HUDEP-2 (cell line): ENCODE measurements around the gene ZC3H10.
"Not testable (repeated sequence)": the region's sequence is repeated elsewhere in the genome, so short reads cannot be mapped to it uniquely, and the experiment has no call there.

Experiments
- DNase-seq, 76 experiments: peaks; one replicate each; lab custom pipeline; 2025; ENCODE audit not compliant: unreplicated experiment in 76 of 76; lab: John Stamatoyannopoulos, UW

Gene ZC3H10

DNA sequence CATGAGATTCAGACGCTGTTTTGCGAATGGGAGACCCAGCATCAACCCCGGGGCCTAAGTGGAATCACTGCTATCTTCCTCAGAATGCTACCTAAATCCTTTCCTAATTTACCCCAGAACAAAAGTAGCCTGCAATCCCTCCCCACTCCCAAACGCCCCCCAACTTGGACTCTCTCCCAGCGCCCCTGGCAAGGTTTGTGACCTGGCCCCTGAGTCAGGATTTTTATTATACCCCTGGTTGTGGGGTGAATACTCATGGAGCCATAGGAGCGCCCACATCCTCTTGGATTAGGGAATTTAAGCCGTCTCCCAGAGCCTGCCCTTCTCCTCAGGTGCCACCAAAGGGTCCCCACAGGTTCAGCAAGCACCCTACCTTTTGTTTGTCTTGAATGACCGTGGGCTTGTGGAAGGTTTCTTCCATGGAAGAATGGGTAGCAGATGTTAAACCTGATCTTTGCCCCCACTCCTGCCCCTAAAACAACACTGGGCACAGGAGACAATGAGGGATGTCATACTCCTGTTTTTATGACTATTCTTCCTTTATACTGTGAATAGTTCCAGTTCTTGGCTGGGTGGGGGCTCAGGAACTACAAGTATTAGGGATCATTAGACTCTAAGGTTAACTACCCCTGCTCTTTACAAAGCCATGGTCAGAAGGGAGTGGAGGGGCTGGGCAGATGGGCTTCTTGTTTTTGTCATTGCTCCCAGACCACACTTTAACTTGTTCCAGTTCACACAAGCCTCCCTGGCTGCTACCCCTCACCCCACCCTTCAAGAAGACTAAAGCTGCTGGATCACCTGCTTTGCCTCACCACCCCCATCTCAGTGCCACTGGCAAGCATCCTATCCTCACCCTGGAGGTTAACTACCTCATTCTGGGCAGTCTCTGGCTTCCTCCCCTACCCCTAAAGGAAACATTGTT, 35.0 kb downstream of the ZC3H10 start:
- peak in 8 of 76 experiments; percentile 9 to 44 (median 18) for DNase-seq

DNA sequence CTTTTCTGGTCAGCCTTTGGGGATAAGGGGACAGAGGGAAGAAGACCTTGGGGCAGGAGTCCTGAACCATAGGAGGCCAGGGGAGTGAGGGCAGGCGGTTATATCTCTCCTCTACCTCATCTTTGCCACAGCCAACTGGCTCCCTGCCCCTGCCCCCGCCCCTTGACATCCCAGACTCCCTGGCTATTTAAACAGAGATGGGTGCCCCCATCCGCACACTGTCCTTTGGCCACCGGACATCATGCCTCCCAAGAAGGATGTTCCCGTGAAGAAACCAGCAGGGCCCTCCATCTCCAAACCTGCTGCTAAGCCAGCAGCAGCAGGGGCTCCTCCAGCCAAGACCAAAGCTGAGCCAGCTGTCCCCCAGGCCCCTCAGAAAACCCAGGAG, 35.6 kb downstream of the ZC3H10 start:
- DNase-seq = peak in 4 of 76 experiments; percentile 15 to 29 (median 23)

GRCh38 chr12:56154246-56154771, 36.2 kb downstream of the ZC3H10 start:
- peak in 2 of 76 experiments; percentile 4 to 21 for DNase-seq

GRCh38 chr12:56154818-56155217, 36.8 kb downstream of the ZC3H10 start:
- DNase-seq = no peak

DNA sequence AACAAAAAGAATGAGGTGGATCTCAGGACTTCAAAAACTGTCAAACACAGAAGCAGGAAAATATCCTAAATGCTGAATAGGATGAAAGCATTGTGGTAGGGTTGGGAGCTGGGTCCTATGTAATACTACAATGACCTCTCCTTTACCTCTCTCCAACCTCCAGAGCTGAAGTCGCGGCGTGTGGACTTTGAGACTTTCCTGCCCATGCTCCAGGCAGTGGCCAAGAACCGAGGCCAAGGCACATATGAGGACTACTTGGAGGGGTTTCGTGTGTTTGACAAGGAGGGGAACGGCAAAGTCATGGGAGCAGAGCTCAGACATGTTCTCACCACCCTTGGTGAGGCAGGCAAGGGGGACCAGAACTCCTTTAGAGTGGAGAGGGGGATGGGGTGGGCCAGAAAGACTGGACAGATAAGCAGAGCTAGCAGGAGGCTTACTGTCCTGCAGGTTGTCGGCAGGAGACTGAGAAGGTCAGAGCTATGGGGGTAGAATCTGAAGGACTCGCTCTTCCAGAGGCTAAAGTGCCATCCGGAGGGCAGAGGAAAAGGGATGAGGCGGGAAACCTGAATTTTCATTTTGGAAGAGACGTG, 37.3 kb downstream of the ZC3H10 start:
- no peak for DNase-seq

GRCh38 chr12:56156464-56157200, 38.6 kb downstream of the ZC3H10 start:
- not testable (repeated sequence) for DNase-seq

DNA sequence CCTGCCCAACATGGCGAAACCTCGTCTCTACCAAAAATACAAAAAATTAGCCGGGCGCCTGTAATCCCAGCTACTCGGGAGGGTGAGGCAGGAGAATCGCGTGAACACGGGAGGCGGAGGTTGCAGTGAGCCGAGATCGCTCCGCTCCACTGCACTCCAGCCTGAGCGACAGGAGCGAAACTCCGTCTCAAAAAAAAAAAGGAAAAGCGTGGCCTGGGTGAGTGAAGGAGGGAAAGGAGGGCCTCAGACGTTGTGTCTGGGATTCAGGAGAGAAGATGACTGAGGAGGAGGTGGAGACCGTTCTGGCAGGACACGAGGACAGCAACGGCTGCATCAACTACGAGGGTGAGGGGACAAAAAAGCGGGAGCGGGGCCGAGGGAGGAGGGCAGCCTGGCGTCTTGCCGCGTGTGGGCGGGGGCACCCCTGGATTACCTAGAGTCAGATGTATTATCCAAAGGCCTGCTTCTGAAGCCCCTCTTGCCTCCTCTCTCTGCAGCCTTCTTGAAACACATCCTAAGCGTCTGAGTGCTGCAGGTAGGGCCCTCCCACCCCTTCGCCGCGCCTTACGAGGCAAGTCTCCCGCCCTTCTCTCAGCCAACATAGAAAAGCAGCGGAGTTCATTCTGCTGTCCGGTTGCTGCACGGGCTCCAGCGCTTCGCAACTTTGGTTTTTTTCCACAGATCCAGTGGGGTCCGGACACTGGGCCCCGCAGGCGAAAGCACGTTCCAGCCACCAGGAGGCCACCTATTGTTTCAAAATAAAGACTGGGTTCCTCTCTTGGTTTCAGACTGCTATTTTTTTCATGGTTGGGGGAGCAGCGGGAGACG, 39.3 kb downstream of the ZC3H10 start:
- peak in 47 of 76 experiments; percentile 4 to 70 (median 45) for DNase-seq

DNA sequence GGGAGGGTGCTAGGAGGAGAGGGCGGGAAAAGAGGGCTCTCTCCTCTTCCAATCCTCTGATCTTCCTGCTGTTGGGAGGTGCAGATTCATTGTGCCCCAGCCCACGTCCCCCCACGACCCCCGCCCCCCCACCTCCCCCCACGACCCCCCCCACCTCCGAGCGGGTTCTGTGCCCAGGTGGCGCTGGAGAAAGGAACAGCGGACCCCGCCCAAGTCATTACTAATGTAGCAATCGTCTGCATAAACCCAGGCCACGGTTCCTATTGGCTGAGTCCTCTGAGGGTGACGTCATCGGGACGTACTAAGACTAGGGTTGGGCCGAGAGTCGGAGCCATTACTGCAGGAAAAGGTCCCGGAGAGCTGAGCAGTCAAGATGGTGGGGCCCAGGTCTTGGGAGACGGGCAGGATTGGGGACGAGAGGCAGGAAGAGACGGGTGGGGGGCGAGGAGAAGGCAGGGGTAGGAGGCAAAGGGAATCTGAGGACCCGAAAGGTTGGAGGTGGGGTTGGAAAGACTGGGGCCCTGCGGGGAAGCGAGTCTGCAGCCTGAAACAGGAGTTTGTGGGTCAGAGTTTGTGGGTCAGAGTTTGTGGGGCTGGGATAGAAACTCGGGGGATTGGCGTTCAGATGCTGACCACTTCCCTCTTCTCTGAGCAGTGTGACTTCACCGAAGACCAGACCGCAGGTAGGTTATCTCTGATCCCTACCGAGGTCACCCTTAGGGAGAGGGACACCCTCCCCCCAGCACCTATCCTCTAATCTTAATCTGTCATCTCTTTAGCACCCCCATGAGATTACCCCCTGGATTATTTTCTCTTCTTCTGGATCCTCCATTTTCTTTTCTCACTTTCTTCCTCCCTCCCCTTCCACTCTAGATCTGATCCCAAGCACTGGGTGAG, 40.2 kb downstream of the ZC3H10 start, which contains the start of gene MYL6:
TSS of gene MYL6 (plus strand) at position 331 of the 897 bp plus-strand sequence. CDS start at position 374, 43 bp downstream.
- DNase-seq = peak in 75 of 76 experiments; percentile 8 to 95 (median 87)

DNA sequence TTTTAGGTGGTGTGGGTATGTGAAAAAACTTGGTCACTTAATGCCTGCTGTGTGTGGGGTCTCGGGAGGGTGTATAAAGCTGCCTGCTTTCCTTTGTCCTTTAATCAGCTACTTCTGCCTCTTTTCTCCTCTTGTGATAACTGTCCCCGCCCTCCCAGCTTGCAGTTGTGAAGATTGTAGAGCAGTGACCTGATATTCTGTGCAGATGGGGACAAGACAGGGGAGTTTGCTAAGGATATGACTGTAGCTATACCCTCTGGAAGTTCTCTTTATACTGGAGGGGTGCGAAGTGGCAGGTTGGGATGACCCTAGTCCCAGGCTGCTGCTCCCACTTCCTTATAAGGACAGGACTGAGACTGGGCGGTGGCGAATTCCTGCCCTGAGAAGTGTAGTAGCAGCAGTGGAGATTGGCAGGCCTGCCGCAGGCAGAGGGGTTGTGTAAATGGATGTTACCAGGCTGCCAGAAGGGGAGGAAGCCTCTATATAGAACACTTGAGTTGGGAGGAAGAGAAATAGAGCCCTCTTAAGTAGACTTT, 40.9 kb downstream of the ZC3H10 start:
- DNase-seq = peak in 51 of 76 experiments; percentile 7 to 67 (median 41)

DNA sequence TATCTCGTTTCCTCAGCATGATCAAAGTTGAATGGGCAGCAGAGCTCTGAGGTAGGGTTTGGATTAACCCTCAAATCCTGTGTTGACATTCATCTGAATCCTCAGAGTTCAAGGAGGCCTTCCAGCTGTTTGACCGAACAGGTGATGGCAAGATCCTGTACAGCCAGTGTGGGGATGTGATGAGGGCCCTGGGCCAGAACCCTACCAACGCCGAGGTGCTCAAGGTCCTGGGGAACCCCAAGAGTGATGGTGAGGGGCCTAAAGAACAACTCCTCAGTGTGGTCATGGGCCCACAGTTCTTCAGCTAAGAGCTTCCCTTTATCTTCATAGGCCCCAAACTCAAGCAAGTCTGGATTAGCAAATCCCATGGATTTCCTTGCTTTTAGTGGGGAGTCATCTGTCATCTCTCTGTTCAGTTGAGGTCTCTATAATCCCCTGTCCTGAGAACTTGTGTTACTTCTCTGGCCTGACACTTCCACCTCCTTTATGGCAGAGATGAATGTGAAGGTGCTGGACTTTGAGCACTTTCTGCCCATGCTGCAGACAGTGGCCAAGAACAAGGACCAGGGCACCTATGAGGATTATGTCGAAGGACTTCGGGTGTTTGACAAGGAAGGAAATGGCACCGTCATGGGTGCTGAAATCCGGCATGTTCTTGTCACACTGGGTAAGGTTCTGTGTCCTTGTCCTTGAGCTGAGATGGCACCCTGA, 41.6 kb downstream of the ZC3H10 start:
- DNase-seq = no peak

DNA sequence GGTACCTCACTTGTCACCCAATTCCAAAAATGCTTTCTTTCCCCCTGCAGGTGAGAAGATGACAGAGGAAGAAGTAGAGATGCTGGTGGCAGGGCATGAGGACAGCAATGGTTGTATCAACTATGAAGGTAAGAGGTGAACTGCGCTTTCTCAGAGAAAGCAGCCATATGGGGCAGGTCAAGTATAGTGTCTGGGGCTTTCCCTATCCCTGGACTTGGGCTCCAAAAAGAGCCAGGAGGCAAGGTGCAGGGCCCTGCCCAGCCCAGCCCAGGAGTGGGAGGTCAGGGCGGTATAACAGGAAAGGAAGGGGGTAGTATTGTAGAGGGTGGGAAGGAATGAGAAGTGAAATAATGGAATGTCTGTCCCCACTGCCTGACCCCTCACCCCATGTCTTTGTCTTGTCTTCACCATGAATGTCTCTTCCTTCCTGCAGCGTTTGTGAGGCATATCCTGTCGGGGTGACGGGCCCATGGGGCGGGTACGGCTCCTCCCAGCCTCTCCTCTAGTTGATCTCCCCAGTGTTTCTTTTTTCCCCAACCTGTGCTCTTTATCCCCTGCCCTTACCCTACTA, 42.2 kb downstream of the ZC3H10 start:
- no peak for DNase-seq

DNA sequence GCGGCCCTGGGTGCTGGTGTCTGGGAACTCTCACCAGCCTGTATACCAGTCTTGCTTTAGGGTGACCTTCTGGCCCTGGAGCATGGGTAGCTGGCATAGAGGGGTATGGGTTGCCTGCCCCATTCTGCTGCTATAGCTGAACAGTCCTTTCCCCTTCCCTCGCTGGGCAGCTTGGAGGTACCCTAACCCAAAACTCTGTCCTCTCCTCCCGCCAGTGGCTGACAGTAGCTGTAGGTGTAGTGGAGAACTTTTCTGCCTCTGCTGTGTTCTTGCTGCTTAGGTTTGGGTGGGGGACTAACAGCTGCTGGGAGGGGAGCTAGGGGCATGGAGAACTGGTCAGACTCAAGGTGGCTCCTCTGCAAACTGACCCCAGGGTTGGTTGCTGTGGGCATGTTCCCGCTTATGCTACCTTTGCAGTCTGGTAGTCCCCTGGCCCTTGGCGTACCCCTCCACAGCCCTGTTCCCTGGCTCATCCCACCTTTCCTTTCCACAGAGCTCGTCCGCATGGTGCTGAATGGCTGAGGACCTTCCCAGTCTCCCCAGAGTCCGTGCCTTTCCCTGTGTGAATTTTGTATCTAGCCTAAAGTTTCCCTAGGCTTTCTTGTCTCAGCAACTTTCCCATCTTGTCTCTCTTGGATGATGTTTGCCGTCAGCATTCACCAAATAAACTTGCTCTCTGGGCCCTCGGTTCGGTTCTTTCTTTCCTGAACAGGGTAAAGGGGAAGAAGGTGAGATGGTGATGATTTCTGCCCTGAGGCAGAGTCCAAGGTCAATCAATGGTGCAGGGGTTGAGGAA, 43.0 kb downstream of the ZC3H10 start:
- DNase-seq = no peak

GRCh38 chr12:56161690-56162351, 43.8 kb downstream of the ZC3H10 start:
- DNase-seq = no peak

- no peak for DNase-seq
These were observed 44.6 kb downstream of the ZC3H10 start for GRCh38 chr12:56162468-56163290.

DNA sequence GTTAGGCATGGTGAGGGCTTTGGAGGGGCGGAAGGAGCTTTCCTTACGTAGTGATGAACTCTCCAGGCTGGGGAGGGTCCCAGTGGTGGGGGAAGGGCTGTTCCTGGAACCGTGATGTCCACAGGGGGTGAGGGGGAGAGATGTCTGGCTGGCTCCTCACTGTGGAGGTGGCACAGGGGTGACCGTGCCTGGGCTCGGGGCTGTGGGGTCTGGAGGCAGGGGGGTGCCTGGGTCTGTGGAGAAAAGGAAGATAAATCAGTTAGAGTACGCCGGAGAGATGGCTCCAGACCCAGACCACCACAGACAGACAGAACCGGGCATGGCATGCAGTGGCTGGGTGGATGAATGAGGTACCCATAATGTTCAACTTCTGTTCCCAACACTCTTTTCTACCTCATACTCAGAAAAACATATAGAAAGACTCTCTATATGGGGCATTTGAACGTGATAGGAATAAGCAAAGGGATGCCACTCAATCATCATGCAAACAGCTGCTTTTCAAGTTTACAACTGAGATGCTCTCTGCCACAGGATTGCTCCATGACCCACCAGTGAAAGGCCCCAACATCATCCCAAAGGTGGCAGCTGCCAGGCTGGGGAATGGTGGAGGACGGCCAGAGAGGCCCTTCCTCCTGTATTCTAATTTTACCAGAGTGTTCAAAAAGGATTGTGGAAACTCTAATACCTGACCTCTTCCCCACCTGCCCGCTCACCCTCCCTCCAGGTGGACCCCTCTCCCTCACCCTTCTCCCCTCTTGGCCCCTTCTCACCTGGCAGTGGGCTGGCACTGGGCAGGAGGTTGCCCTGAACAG, 45.7 kb downstream of the ZC3H10 start:
- no peak for DNase-seq
